HUES48 (cell line): Measurements from ENCODE around the gene FTCD.

Experiments used
- H3K27ac ChIP-seq: one replicate; pipeline ENCODE4 v1.7.0; 2013; ENCODE audit warnings: low read depth, low read length, inconsistent platforms
- H3K27me3 ChIP-seq: 2 replicates; pipeline ENCODE4 v1.6.1; 2013; ENCODE audit warnings: mild to moderate bottlenecking, low read length; ENCODE audit not compliant: control insufficient read depth, insufficient read depth
- H3K36me3 ChIP-seq: 2 replicates; pipeline ENCODE4 v1.6.1; 2013; ENCODE audit warnings: low read length; ENCODE audit not compliant: control insufficient read depth, insufficient read depth
- H3K4me1 ChIP-seq: 2 replicates; pipeline ENCODE4 v1.6.1; 2013; ENCODE audit warnings: mild to moderate bottlenecking, low read length; ENCODE audit not compliant: control insufficient read depth, insufficient read depth
- H3K4me3 ChIP-seq: 2 replicates; pipeline ENCODE4 v1.5.1; 2013; ENCODE audit warnings: mild to moderate bottlenecking, low read depth, low read length
- H3K9ac ChIP-seq: 2 replicates; pipeline ENCODE4 v1.6.1; 2013; ENCODE audit warnings: mild to moderate bottlenecking, low read depth, low read length, moderate library complexity
- H3K9me3 ChIP-seq: 2 replicates; pipeline ENCODE4 v1.6.1; 2013; ENCODE audit warnings: low read length; ENCODE audit not compliant: control insufficient read depth, insufficient read depth

Gene FTCD

GRCh38 chr21:46157396-46157986 lies 2.1 kb upstream of the FTCD start:
- Histone ChIP-seq H3K27me3 (no peaks in the 10 kb centered on the region), H3K4me3 (no peak overlapping the region), H3K9ac (no peak overlapping the region), H3K27ac (no peak overlapping the region), H3K4me1 (0 out of 2 replicates have a peak, but pooled peaks cover 5% of the 10 kb centered on the region), H3K36me3 (no peaks in the 10 kb centered on the region; the same call in 1 of the 2 replicates), H3K9me3 (peaks cover 5% of the 10 kb centered on the region; the same call in 1 of the 2 replicates)

- H3K9me3 ChIP-seq, result peaks cover 5% of the 10 kb centered on the region; the same call in 1 of the 2 replicates
- no peak overlapping the region for H3K9ac ChIP-seq
- no peaks in the 10 kb centered on the region; the same call in 1 of the 2 replicates for H3K36me3 ChIP-seq
- no peaks in the 10 kb centered on the region for H3K27me3 ChIP-seq
- H3K4me1 ChIP-seq, result 0 out of 2 replicates have a peak, but pooled peaks cover 5% of the 10 kb centered on the region
- H3K4me3 ChIP-seq, result no peak overlapping the region
- H3K27ac ChIP-seq, result no peak overlapping the region
These were observed 1.3 kb upstream of the FTCD start for GRCh38 chr21:46156678-46157077.

- Histone ChIP-seq H3K36me3 (no peaks in the 10 kb centered on the region; the same call in 1 of the 2 replicates), H3K27ac (no peak overlapping the region), H3K4me1 (0 out of 2 replicates have a peak, but pooled peaks cover 5% of the 10 kb centered on the region), H3K9me3 (peaks cover 4% of the 10 kb centered on the region; the same call in 1 of the 2 replicates), H3K9ac (no peak overlapping the region), H3K4me3 (no peak overlapping the region), H3K27me3 (no peaks in the 10 kb centered on the region)
These were observed 933 bp upstream of the FTCD start for GRCh38 chr21:46156378-46156645.

GRCh38 chr21:46154955-46155513 lies 345 bp downstream of the FTCD start:
- H3K27ac ChIP-seq, result no peak overlapping the region
- no peaks in the 10 kb centered on the region for H3K27me3 ChIP-seq
- H3K9ac ChIP-seq, result no peak overlapping the region
- no peaks in the 10 kb centered on the region for H3K9me3 ChIP-seq
- H3K4me3 ChIP-seq, result no peak overlapping the region
- H3K36me3 ChIP-seq, result no peaks in the 10 kb centered on the region; the same call in 1 of the 2 replicates
- 0 out of 2 replicates have a peak, but pooled peaks cover 5% of the 10 kb centered on the region for H3K4me1 ChIP-seq

- H3K9me3 ChIP-seq, result no peaks in the 10 kb centered on the region
- no peak overlapping the region for H3K4me3 ChIP-seq
- H3K27me3 ChIP-seq, result no peaks in the 10 kb centered on the region
- no peak overlapping the region for H3K27ac ChIP-seq
- 0 out of 2 replicates have a peak, but pooled peaks cover 5% of the 10 kb centered on the region for H3K4me1 ChIP-seq
- H3K9ac ChIP-seq, result no peak overlapping the region
- no peaks in the 10 kb centered on the region for H3K36me3 ChIP-seq
These were observed 1.0 kb downstream of the FTCD start for GRCh38 chr21:46154155-46154954.

- Histone ChIP-seq H3K4me1 (0 out of 2 replicates have a peak, but pooled peaks cover 5% of the 10 kb centered on the region), H3K9me3 (no peaks in the 10 kb centered on the region), H3K4me3 (no peak overlapping the region), H3K27ac (peak overlapping the region; percentile 45), H3K27me3 (no peaks in the 10 kb centered on the region), H3K36me3 (no peaks in the 10 kb centered on the region), H3K9ac (no peak overlapping the region)
These were observed 1.9 kb downstream of the FTCD start for GRCh38 chr21:46153247-46154154.

- Histone ChIP-seq H3K9ac (no peak overlapping the region), H3K9me3 (no peaks in the 10 kb centered on the region), H3K27ac (peak overlapping the region; percentile 45), H3K4me1 (0 out of 2 replicates have a peak, but pooled peaks cover 5% of the 10 kb centered on the region), H3K36me3 (no peaks in the 10 kb centered on the region), H3K27me3 (no peaks in the 10 kb centered on the region), H3K4me3 (no peak overlapping the region)
These were observed 2.5 kb downstream of the FTCD start for GRCh38 chr21:46152927-46153246.

GRCh38 chr21:46151989-46152926 lies 3.1 kb downstream of the FTCD start:
- H3K4me3 ChIP-seq, result no peak overlapping the region
- H3K27me3 ChIP-seq, result no peaks in the 10 kb centered on the region
- peak overlapping the region; percentile 45 for H3K27ac ChIP-seq
- H3K36me3 ChIP-seq, result no peaks in the 10 kb centered on the region
- H3K4me1 ChIP-seq, result 0 out of 2 replicates have a peak, but pooled peaks cover 5% of the 10 kb centered on the region
- H3K9me3 ChIP-seq, result no peaks in the 10 kb centered on the region
- H3K9ac ChIP-seq, result no peak overlapping the region

- Histone ChIP-seq H3K4me3 (no peak overlapping the region), H3K27me3 (no peaks in the 10 kb centered on the region), H3K36me3 (no peaks in the 10 kb centered on the region), H3K4me1 (0 out of 2 replicates have a peak, but pooled peaks cover 5% of the 10 kb centered on the region), H3K27ac (no peak overlapping the region), H3K9ac (no peak overlapping the region), H3K9me3 (no peaks in the 10 kb centered on the region)
These were observed 4.0 kb downstream of the FTCD start for GRCh38 chr21:46151261-46151988.
